BE2C (cell line): Measurements from ENCODE around the gene HEPACAM2.

Source experiments
- DNase-seq: peaks from one replicate; pipeline ENCODE4 v3.0.0-alpha.2; 2020
- H3K27me3 ChIP-seq: fragments of 250-450 bp; sonication (Bioruptor Pico); 2 replicates; pipeline ENCODE4 v1.5.1; 2020; ENCODE audit warnings: mild to moderate bottlenecking
- H3K36me3 ChIP-seq: fragments of 250-450 bp; sonication (Bioruptor Pico); 2 replicates; pipeline ENCODE4 v1.5.1; 2020; ENCODE audit warnings: mild to moderate bottlenecking
- H3K4me1 ChIP-seq: fragments of 250-450 bp; sonication (Bioruptor Pico); 2 replicates; pipeline ENCODE4 v1.5.1; 2020
- H3K4me3 ChIP-seq: 2 replicates; pipeline ENCODE4 v1.5.1; 2011; ENCODE audit warnings: low read depth, low read length
- H3K9me3 ChIP-seq: fragments of 250-450 bp; sonication (Bioruptor Pico); 2 replicates; pipeline ENCODE4 v1.5.1; 2020
- CTCF ChIP-seq: IDR thresholded peaks from 2 replicates; pipeline ENCODE4 v1.5.1; 2012; ENCODE audit warnings: mild to moderate bottlenecking, low read depth, low read length

The HEPACAM2 gene

GRCh38 chr7:93176992-93177580, 49.2 kb downstream of the HEPACAM2 start:
- no peak overlapping the region for H3K4me3 ChIP-seq
- H3K4me1 ChIP-seq, result no peaks in the 10 kb centered on the region

GRCh38 chr7:93175219-93175618, 51.0 kb downstream of the HEPACAM2 start:
- Histone ChIP-seq H3K4me3 (no peak overlapping the region), H3K27me3 (no peaks in the 10 kb centered on the region; the same call in 1 of the 2 replicates), H3K36me3 (no peaks in the 10 kb centered on the region), H3K9me3 (peaks cover 4% of the 10 kb centered on the region; the same call in 1 of the 2 replicates), H3K4me1 (no peaks in the 10 kb centered on the region)
- DNase-seq, result no peak
- peak; percentile 14; the same call in 1 of the 2 replicates for TF ChIP-seq CTCF

More at GRCh38 chr7:93176992-93177580, 49.2 kb downstream of the HEPACAM2 start:
- no peak for DNase-seq
- Histone ChIP-seq H3K36me3 (no peaks in the 10 kb centered on the region), H3K27me3 (no peaks in the 10 kb centered on the region; the same call in 1 of the 2 replicates), H3K9me3 (no peaks in the 10 kb centered on the region)
- TF ChIP-seq CTCF, result no peak

GRCh38 chr7:93172683-93173082, 53.6 kb downstream of the HEPACAM2 start:
- DNase-seq, result no peak
- TF ChIP-seq CTCF, result no peak
- Histone ChIP-seq H3K27me3 (no peaks in the 10 kb centered on the region), H3K9me3 (peaks cover 4% of the 10 kb centered on the region; the same call in 1 of the 2 replicates), H3K36me3 (no peaks in the 10 kb centered on the region), H3K4me3 (no peak overlapping the region), H3K4me1 (no peaks in the 10 kb centered on the region)

GRCh38 chr7:93171606-93172226, 54.6 kb downstream of the HEPACAM2 start:
- Histone ChIP-seq H3K4me3 (no peak overlapping the region), H3K36me3 (no peaks in the 10 kb centered on the region), H3K4me1 (no peaks in the 10 kb centered on the region), H3K27me3 (no peaks in the 10 kb centered on the region), H3K9me3 (peaks cover 4% of the 10 kb centered on the region; the same call in 1 of the 2 replicates)
- TF ChIP-seq CTCF, result no peak
- DNase-seq, result no peak

- no peak for TF ChIP-seq CTCF
Observed at GRCh38 chr7:93165447-93165846, 60.8 kb downstream of the HEPACAM2 start.

GRCh38 chr7:93164766-93165165, 61.5 kb downstream of the HEPACAM2 start:
- DNase-seq, result no peak
- TF ChIP-seq CTCF, result no peak
- Histone ChIP-seq H3K4me1 (no peaks in the 10 kb centered on the region), H3K9me3 (no peaks in the 10 kb centered on the region), H3K4me3 (no peak overlapping the region), H3K36me3 (no peaks in the 10 kb centered on the region), H3K27me3 (no peaks in the 10 kb centered on the region)

More at GRCh38 chr7:93165447-93165846, 60.8 kb downstream of the HEPACAM2 start:
- no peaks in the 10 kb centered on the region for H3K27me3 ChIP-seq
- no peaks in the 10 kb centered on the region for H3K4me1 ChIP-seq
- no peak overlapping the region for H3K4me3 ChIP-seq
- no peak for DNase-seq
- no peaks in the 10 kb centered on the region for H3K36me3 ChIP-seq
- no peaks in the 10 kb centered on the region for H3K9me3 ChIP-seq
